Measurements from ENCODE around the gene EMC6.

The EMC6 gene

GRCh38 chr17:3668279-3669084 is at the start of gene EMC6, which contains the start of gene TAX1BP3:
TSS of gene EMC6 (plus strand) at chr17:3668812. CDS start at chr17:3669147, 335 bp downstream.
TSS of gene TAX1BP3 (minus strand) at chr17:3668578. CDS start at chr17:3668526, 52 bp downstream.
- peak; percentile 98 for DNase-seq

GRCh38 chr17:3621146-3621720 is 47.4 kb upstream of the EMC6 start:
- DNase-seq: no peak

- no peak for DNase-seq
These were observed 45.5 kb upstream of the EMC6 start for GRCh38 chr17:3622977-3623594.

- DNase-seq: no peak
These were observed 41.5 kb upstream of the EMC6 start for GRCh38 chr17:3626831-3627768.

- no peak for DNase-seq
These were observed 40.8 kb upstream of the EMC6 start for GRCh38 chr17:3627769-3628167.

GRCh38 chr17:3630781-3631180 is 37.8 kb upstream of the EMC6 start:
- DNase-seq: no peak

GRCh38 chr17:3632287-3632686 is 36.3 kb upstream of the EMC6 start:
- DNase-seq: no peak

GRCh38 chr17:3635474-3636153 is 33.0 kb upstream of the EMC6 start:
- DNase-seq: no peak

- DNase-seq: peak; percentile 95
These were observed 32.3 kb upstream of the EMC6 start, which contains the start of the genes CTNS and SHPK for GRCh38 chr17:3636154-3636907. TSS of gene CTNS (plus strand) at chr17:3636760. CDS start at chr17:3640207, 3,447 bp downstream. TSS of gene SHPK (minus strand) at chr17:3636250. CDS start at chr17:3636219, 31 bp downstream.

GRCh38 chr17:3636908-3637373 is 31.7 kb upstream of the EMC6 start:
- peak; percentile 11 for DNase-seq

- peak; percentile 53 for DNase-seq
These were observed 28.5 kb upstream of the EMC6 start for GRCh38 chr17:3639981-3640596.

GRCh38 chr17:3641014-3641413 is 27.6 kb upstream of the EMC6 start:
- DNase-seq: no peak

GRCh38 chr17:3641717-3642486 is 26.7 kb upstream of the EMC6 start:
- no peak for DNase-seq

GRCh38 chr17:3643889-3644349 is 24.7 kb upstream of the EMC6 start:
- peak; percentile 21 for DNase-seq

- DNase-seq: no peak
These were observed 23.3 kb upstream of the EMC6 start for GRCh38 chr17:3645310-3645709.

GRCh38 chr17:3647251-3647650 is 21.4 kb upstream of the EMC6 start:
- DNase-seq: no peak

GRCh38 chr17:3647769-3648555 is 20.6 kb upstream of the EMC6 start:
- peak; percentile 55 for DNase-seq

- no peak for DNase-seq
These were observed 12.8 kb upstream of the EMC6 start for GRCh38 chr17:3655766-3656165.

GRCh38 chr17:3656353-3656752 is 12.3 kb upstream of the EMC6 start:
- no peak for DNase-seq
